Calu3 (cell line): Measurements from ENCODE around the gene CBLN3. TPM values are rescaled to one million over a fixed set of nuclear protein-coding genes. Genes with fewer than 3 reads are reported as not detected.
A peak's percentile ranks its signal among the peaks of the same experiment; 100 is the strongest.

Experiments used
- BruUV-seq: library from RNA; stranded (reverse); fragments of 400-500 nt; replicated peaks from 2 replicates; lab custom pipeline; 2021; lab: Mats Ljungman, UMichigan
- CTCF ChIA-PET: fragments of 300-600 bp; sonication (Branson Sonifier 250); formaldehyde crosslinking; loops from one replicate; lab custom pipeline; 2022; ENCODE audit warnings: antibody characterized with exemption; lab: Charles Lee
- DNase-seq: peaks from one replicate; pipeline ENCODE4 v3.0.0; 2022
- H3K27ac Mint-ChIP-seq: one replicate; pipeline ENCODE4 v1.8.0; 2022; ENCODE audit warnings: mixed read lengths; ENCODE audit not compliant: unreplicated experiment
- H3K27me3 Mint-ChIP-seq: one replicate; pipeline ENCODE4 v1.8.0; 2022; ENCODE audit warnings: mixed read lengths; ENCODE audit not compliant: unreplicated experiment
- H3K36me3 Mint-ChIP-seq: one replicate; pipeline ENCODE4 v1.8.0; 2022; ENCODE audit warnings: mild to moderate bottlenecking, moderate library complexity, mixed read lengths; ENCODE audit not compliant: insufficient read depth, unreplicated experiment
- H3K4me1 Mint-ChIP-seq: one replicate; pipeline ENCODE4 v1.8.0; 2022; ENCODE audit warnings: mild to moderate bottlenecking, low read depth, mixed read lengths; ENCODE audit not compliant: unreplicated experiment
- H3K4me3 Mint-ChIP-seq: one replicate; pipeline ENCODE4 v1.8.0; 2022; ENCODE audit warnings: mild to moderate bottlenecking, low read depth, moderate library complexity, mixed read lengths; ENCODE audit not compliant: unreplicated experiment
- H3K9me3 Mint-ChIP-seq: one replicate; pipeline ENCODE4 v1.8.0; 2022; ENCODE audit warnings: low read depth, mixed read lengths; ENCODE audit not compliant: unreplicated experiment
- CTCF ChIP-seq: fragments of 200-600 bp; IDR thresholded peaks from one replicate; pipeline ENCODE4 v1.8.0; 2022; ENCODE audit warnings: antibody characterized with exemption; ENCODE audit not compliant: unreplicated experiment
- intact Hi-C: fragments of 100-400 bp; cut with micrococcal nuclease; formaldehyde crosslinking; loops from one replicate; pipeline ENCODE4 v1.10.0; 2022; ENCODE audit not compliant: unreplicated experiment
- total RNA-seq: library from RNA; stranded (reverse); gene quantifications from 2 replicates; pipeline ENCODE4 v1.2.3, GENCODE V29; 2022

Gene CBLN3
- total RNA-seq, 1 experiment from 2014 or later = 0.99 TPM

- Mint-ChIP-seq H3K4me1 (peaks cover 12% of the 10 kb centered on the region), H3K36me3 (peaks cover 72% of the 10 kb centered on the region), H3K27me3 (no peaks in the 10 kb centered on the region), H3K4me3 (no peak overlapping the region), H3K9me3 (no peaks in the 10 kb centered on the region), H3K27ac (no peak overlapping the region)
- intact Hi-C loops = no loop called here
- no TSS peak for BruUV-seq
- TF ChIP-seq CTCF = no peak
- DNase-seq = no peak
- CTCF ChIA-PET = interaction anchor here (0.5 to 3.9 kb wide), 2 partner anchors 101 to 223 kb away, joined by 5 to 22 read pairs; partner anchors contain the start of gene ADCY4
Measured at GRCh38 chr14:24435192-24435810, 5.8 kb upstream of the CBLN3 start.

- no TSS peak for BruUV-seq
- Mint-ChIP-seq H3K4me1 (peaks cover 12% of the 10 kb centered on the region), H3K9me3 (no peaks in the 10 kb centered on the region), H3K27me3 (no peaks in the 10 kb centered on the region), H3K36me3 (peaks cover 71% of the 10 kb centered on the region), H3K27ac (no peak overlapping the region), H3K4me3 (no peak overlapping the region)
- TF ChIP-seq CTCF = no peak
- CTCF ChIA-PET = interaction anchor here (3.9 kb wide), 1 partner anchor 101 kb away, joined by 22 read pairs; the partner anchor contains the start of gene ADCY4
- intact Hi-C loops = no loop called here
- no peak for DNase-seq
Measured at GRCh38 chr14:24434676-24435075, 5.2 kb upstream of the CBLN3 start.

GRCh38 chr14:24434036-24434435 lies 4.6 kb upstream of the CBLN3 start:
- no TSS peak for BruUV-seq
- Mint-ChIP-seq H3K27me3 (no peaks in the 10 kb centered on the region), H3K4me3 (no peak overlapping the region), H3K9me3 (no peaks in the 10 kb centered on the region), H3K36me3 (peaks cover 71% of the 10 kb centered on the region), H3K27ac (no peak overlapping the region), H3K4me1 (peaks cover 18% of the 10 kb centered on the region)
- CTCF ChIA-PET = interaction anchor here (3.9 kb wide), 1 partner anchor 100 kb away, joined by 22 read pairs; the partner anchor contains the start of gene ADCY4
- intact Hi-C loops = no loop called here
- no peak for TF ChIP-seq CTCF
- no peak for DNase-seq

GRCh38 chr14:24432259-24433131 lies 3.0 kb upstream of the CBLN3 start:
- Mint-ChIP-seq H3K36me3 (peaks cover 61% of the 10 kb centered on the region), H3K27me3 (no peaks in the 10 kb centered on the region), H3K27ac (peak overlapping the region; percentile 28), H3K4me1 (peaks cover 21% of the 10 kb centered on the region), H3K4me3 (peak overlapping the region; percentile 69), H3K9me3 (no peaks in the 10 kb centered on the region)
- intact Hi-C loops = no loop called here
- BruUV-seq = no TSS peak
- CTCF ChIA-PET = interaction anchor here (0.8 to 3.0 kb wide), 19 partner anchors 10 to 190 kb away, joined by 3 to 53 read pairs (median 6); partner anchors contain the start of genes CIDEB, RIPK3, SDR39U1 and TINF2
- no peak for TF ChIP-seq CTCF
- no peak for DNase-seq
